Measurements from ENCODE around the gene PALD1. TPM values are rescaled to one million over a fixed set of nuclear protein-coding genes. Genes with fewer than 3 reads are reported as not detected.

PALD1 gene
- total and polyA plus RNA-seq, 9 of the 15 experiments (the other 6 are each of a cell fraction or from before 2014, with no cell fraction given) = 0.03 to 0.29 (median 0.09) TPM; not detected in 2

DNA sequence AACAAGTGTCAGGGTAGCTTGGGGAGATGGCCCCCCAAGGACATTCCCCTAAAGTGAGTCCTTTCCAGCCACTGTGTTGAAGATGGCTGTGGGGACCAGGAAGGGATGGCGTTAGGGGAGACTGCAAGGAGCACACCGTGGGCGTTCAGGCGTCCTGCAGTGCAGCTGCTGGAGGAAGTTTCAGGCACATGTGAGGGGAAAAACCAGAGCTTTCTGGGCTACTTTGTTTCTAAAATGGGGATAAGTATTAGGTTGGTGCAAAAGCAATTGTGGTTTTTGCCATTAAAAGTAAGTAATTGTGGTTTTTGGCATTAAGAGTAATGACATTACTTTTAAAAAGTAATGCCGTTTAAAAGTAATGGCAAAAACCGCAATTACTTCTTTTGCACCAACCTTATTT is 109.7 kb downstream of the PALD1 start:
- no peaks in the 10 kb centered on the region for H3K9me1 ChIP-seq (ENCODE audit: control insufficient read depth, insufficient read depth, low read length)
- POLR2A ChIA-PET = interaction anchor here (0.8 to 2.2 kb wide), 4 partner anchors 10 to 65 kb away, joined by 3 to 5 read pairs (median 4); no protein-coding TSS in a partner anchor
- no peaks in the 10 kb centered on the region for H3K36me3 ChIP-seq (ENCODE audit: control insufficient read depth, insufficient read depth, low read length)
- no peaks in the 10 kb centered on the region for H4K20me1 ChIP-seq (replicated peaks; ENCODE audit: control insufficient read depth, insufficient read depth, low read length)
- BruUV-seq (replicated peaks) = no TSS peak
- TF ChIP-seq ELF1 (tag; IDR thresholded peaks at IDR 0.05) = 0 out of 2 replicates have a peak, but pooled peaks have one; percentile 24
- TF ChIP-seq EGR1 (conservative IDR thresholded peaks at IDR 0.05) = peak; percentile 70
- no peak for TF ChIP-seq ZNF77 (CRISPR knock-in tag; IDR thresholded peaks at IDR 0.05)
- peak in 1 of 3 experiments; percentile 16 for TF ChIP-seq YY1 (IDR thresholded peaks at IDR 0.05; ENCODE audit: borderline replicate concordance in 1 of 3, control insufficient read depth in 1 of 3, extremely low read depth in 1 of 3, insufficient read depth in 3 of 3, insufficient read length in 1 of 3, insufficient replicate concordance in 2 of 3, low read depth in 1 of 3, low read length in 2 of 3)
- H3K27ac ChIP-seq (ENCODE audit: extremely low read depth, low read depth, low read length) = no peak overlapping the region
- H3K4me1 ChIP-seq (replicated peaks in 1 of 2; ENCODE audit: control insufficient read depth in 2 of 2, insufficient read depth in 2 of 2, low read length in 2 of 2) = peaks cover 36 to 44% of the 10 kb centered on the region in 2 experiments
- CTCF ChIA-PET (ENCODE audit: low intra/inter-chr PET ratio) = interaction anchor here (0.7 kb wide), 1 partner anchor 30 kb away, joined by 3 read pairs; no protein-coding TSS in a partner anchor
- ATAC-seq (no peak), DNase-seq (ENCODE audit: extremely low read depth in 1 of 4, low spot score in 3 of 4) (no peak), FAIRE-seq (no peak)
- H3K79me2 ChIP-seq (ENCODE audit: control insufficient read depth, insufficient read depth, low read length) = no peaks in the 10 kb centered on the region
- in situ Hi-C loops (cut with MboI) (no loop called here), intact Hi-C loops (cut with micrococcal nuclease) (no loop called here)
- no peak overlapping the region for H3K4me2 ChIP-seq (ENCODE audit: insufficient read depth, low read length)
- no peaks in the 10 kb centered on the region for H3K27me3 ChIP-seq (ENCODE audit: control insufficient read depth in 2 of 2, insufficient read depth in 2 of 2, low read length in 2 of 2)
- H3K9ac ChIP-seq (ENCODE audit: insufficient read depth in 1 of 2, low read depth in 2 of 2, low read length in 2 of 2) = peak overlapping the region in 1 of 2 experiments; percentile 47; a peak in 1 of 4 replicates
- WGBS (ENCODE audit: insufficient coverage, low coverage, missing lambda C conversion rate) = 44% methylated on average over 6 of the region's 6 CpGs
- no peaks in the 10 kb centered on the region for H3K9me3 ChIP-seq (replicated peaks; ENCODE audit: control insufficient read depth, insufficient read depth, low read depth, low read length)
- H3K4me3 ChIP-seq = no peak overlapping the region
- H2AFZ ChIP-seq (ENCODE audit: low read depth, low read length) = peak overlapping the region; percentile 74; the same call in 1 of the 2 replicates
